Neural cell (in vitro differentiated cells): ENCODE data around the gene SCRN2.

Source experiments
- CTCF ChIP-seq: fragments of 450-650 bp; IDR thresholded peaks from 2 replicates; pipeline ENCODE4 v1.5.1; 2014; ENCODE audit warnings: antibody characterized with exemption, mild to moderate bottlenecking, moderate library complexity; ENCODE audit not compliant: poor library complexity, severe bottlenecking
- EZH2 ChIP-seq: fragments of 200-600, 300-800 bp; shearing (Covaris generic), sonication (generic); IDR thresholded peaks from 2 replicates; pipeline ENCODE4 v1.6.1; 2014; ENCODE audit warnings: antibody characterized with exemption, low read length, borderline replicate concordance, mild to moderate bottlenecking; ENCODE audit not compliant: insufficient read depth, poor library complexity, severe bottlenecking
- REST ChIP-seq: IDR thresholded peaks from 2 replicates; pipeline ENCODE4 v1.6.1; 2012; ENCODE audit warnings: borderline replicate concordance

GRCh38 chr17:47837401-47838039 lies 3.6 kb downstream of the SCRN2 start:
- no peak for TF ChIP-seq CTCF
- no peak for TF ChIP-seq REST
- TF ChIP-seq EZH2, result no peak
